ENCODE data around the gene C10orf71. TPM values are rescaled to one million over a fixed set of nuclear protein-coding genes. Genes with fewer than 3 reads are reported as not detected.

C10orf71 gene
- total and polyA plus RNA-seq, 2 of the 8 experiments (the other 6 are each of a cell fraction or from before 2014, with no cell fraction given): not detected

DNA sequence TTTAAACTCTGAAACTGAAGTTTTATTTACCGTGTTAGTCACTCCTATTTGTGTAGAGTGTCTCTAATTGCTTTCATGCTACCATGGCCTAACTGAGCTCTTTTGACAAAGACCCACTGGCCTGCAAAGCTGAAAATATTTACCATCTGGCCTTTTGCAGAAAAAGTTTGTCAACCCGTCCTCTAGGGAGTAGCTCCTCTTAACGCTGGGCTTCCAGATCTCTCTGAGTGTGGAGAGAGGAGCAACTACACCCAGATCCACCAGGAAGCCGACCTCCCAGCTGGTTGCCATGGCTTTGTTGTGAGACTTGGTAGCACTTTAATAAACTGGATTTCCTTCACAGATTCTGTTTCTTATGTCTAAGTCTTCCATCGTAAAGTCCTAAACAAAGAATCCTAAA, 4.2 kb upstream of the C10orf71 start:
- TF ChIP-seq POLR2A (IDR thresholded peaks at IDR 0.05; ENCODE audit: control extremely low read depth in 1 of 2, low read depth in 2 of 2, low read length in 2 of 2): no peak
- no peak for TF ChIP-seq EZH2 (IDR thresholded peaks at IDR 0.05; ENCODE audit: low read depth, low read length, severe bottlenecking)
- no peak for TF ChIP-seq SUZ12 (IDR thresholded peaks at IDR 0.05; ENCODE audit: low read length)
- TF ChIP-seq CBX8 (IDR thresholded peaks at IDR 0.05; ENCODE audit: borderline replicate concordance, low read depth, low read length): no peak
- TF ChIP-seq CTBP2 (IDR thresholded peaks at IDR 0.05; ENCODE audit: borderline replicate concordance, insufficient read depth, insufficient read length, low read length): no peak
- no peak for TF ChIP-seq HDAC2 (IDR thresholded peaks at IDR 0.05; ENCODE audit: borderline replicate concordance in 1 of 2, low read depth in 2 of 2, low read length in 2 of 2)
- no peak for TF ChIP-seq BRCA1 (IDR thresholded peaks at IDR 0.05; ENCODE audit: low read depth, low read length)
- CTCF ChIA-PET (ENCODE audit: partially characterized antibody): interaction anchor here (0.6 to 2.6 kb wide), 6 partner anchors 11 to 523 kb away, joined by 3 to 19 read pairs (median 3); no protein-coding TSS in a partner anchor
- FAIRE-seq: no peak

More for the DNA sequence above, 4.2 kb upstream of the C10orf71 start:
- Histone ChIP-seq H4K8ac (ENCODE audit: extremely low read depth, insufficient read depth, low read length) (no peak overlapping the region), H3K79me2 (ENCODE audit: control insufficient read depth in 1 of 2, insufficient read depth in 2 of 2, low read length in 2 of 2) (no peaks in the 10 kb centered on the region), H3K27me3 (replicated peaks in 1 of 4; ENCODE audit: control insufficient read depth in 3 of 4, extremely low read depth in 1 of 4, insufficient read depth in 3 of 4, low read length in 3 of 4) (no peaks in the 10 kb centered on the region), H3K18ac (ENCODE audit: extremely low read depth, low read length) (no peak overlapping the region), H3K4me3 (ENCODE audit: extremely low read depth in 1 of 4, insufficient read depth in 2 of 4, low read depth in 3 of 4, low read length in 4 of 4) (no peak overlapping the region), H2BK20ac (ENCODE audit: low read length) (no peak overlapping the region), H2BK15ac (ENCODE audit: low read length) (no peak overlapping the region), H2AK5ac (ENCODE audit: low read depth, low read length) (no peak overlapping the region), H3K4ac (replicated peaks; ENCODE audit: insufficient read length, low read depth, low read length) (no peak overlapping the region), H3K4me1 (replicated peaks in 1 of 4; ENCODE audit: control insufficient read depth in 3 of 4, insufficient read depth in 4 of 4, low read length in 3 of 4) (peaks cover 0 to 13% (median 5%) of the 10 kb centered on the region in 4 experiments; a peak in 5 of 7 replicates), H2BK120ac (replicated peaks; ENCODE audit: low read depth, low read length) (no peak overlapping the region), H4K5ac (ENCODE audit: insufficient read length, low read depth, low read length) (no peak overlapping the region), H4K20me1 (replicated peaks in 1 of 2; ENCODE audit: control insufficient read depth in 1 of 2, insufficient read depth in 2 of 2, low read length in 2 of 2) (no peaks in the 10 kb centered on the region), H3K9ac (replicated peaks in 1 of 4; ENCODE audit: extremely low read depth in 1 of 4, low read depth in 3 of 4, low read length in 3 of 4) (no peak overlapping the region), H3K27ac (ENCODE audit: low read depth, low read length) (no peak overlapping the region), H3K4me2 (ENCODE audit: insufficient read depth in 1 of 2, low read depth in 2 of 2, low read length in 2 of 2) (no peak overlapping the region), H2AFZ (ENCODE audit: low read length) (no peak overlapping the region), H3K79me1 (ENCODE audit: low read depth, low read length) (no peaks in the 10 kb centered on the region), H2BK5ac (ENCODE audit: low read depth, low read length) (no peak overlapping the region), H3K56ac (replicated peaks; ENCODE audit: insufficient read length, low read depth, low read length) (no peak overlapping the region), H3K9me3 (ENCODE audit: insufficient read depth in 2 of 2, low read depth in 1 of 2, low read length in 1 of 2) (no peaks in the 10 kb centered on the region), H3K14ac (ENCODE audit: insufficient read length) (no peak overlapping the region), H3K23me2 (ENCODE audit: low read depth, low read length) (no peaks in the 10 kb centered on the region), H2BK12ac (ENCODE audit: low read depth, low read length) (no peak overlapping the region), H4K91ac (replicated peaks; ENCODE audit: insufficient read length, low read length) (no peak overlapping the region), H3K23ac (ENCODE audit: insufficient read length) (no peak overlapping the region), H3K36me3 (ENCODE audit: control insufficient read depth in 2 of 4, insufficient read depth in 4 of 4, low read length in 3 of 4) (no peaks in the 10 kb centered on the region)
- DNase-seq (ENCODE audit: low read depth in 1 of 2, low spot score in 2 of 2): no peak
- WGBS, 2 experiments (ENCODE audit: extremely low coverage in 1 of 2, insufficient coverage in 1 of 2, insufficient read length in 1 of 2, insufficient replicate concordance in 2 of 2, low coverage in 1 of 2, low lambda C conversion rate in 2 of 2, missing lambda C conversion rate in 1 of 2): 92% methylated on average over 5 of the region's 5 CpGs; no CpG with 5 or more reads in 1 of the 2 experiments
- POLR2A ChIA-PET (ENCODE audit: partially characterized antibody): no interaction called here
